ENCODE data around the gene PPP1R37. TPM values are rescaled to one million over a fixed set of nuclear protein-coding genes. Genes with fewer than 3 reads are reported as not detected.

Gene PPP1R37
- total and polyA plus RNA-seq, 4 donors = 1.8 to 10.4 (median 9.3) TPM

GRCh38 chr19:45049073-45049736 lies 43.8 kb upstream of the PPP1R37 start:
- Histone ChIP-seq H3K9ac (ENCODE audit: low read depth in 1 of 2, low read length in 2 of 2) (no peak overlapping the region), H3K27ac (ENCODE audit: low read depth in 1 of 2, low read length in 2 of 2) (peak overlapping the region; percentile 57 to 68), H3K4me1 (ENCODE audit: control insufficient read depth in 4 of 4, insufficient read depth in 4 of 4, low read length in 3 of 4) (peaks cover 16 to 64% (median 57%) of the 10 kb centered on the region in 4 donors), H3K9me3 (ENCODE audit: control insufficient read depth in 4 of 4, low read length in 3 of 4) (no peaks in the 10 kb centered on the region), H3K4me3 (ENCODE audit: low read depth in 1 of 3, low read length in 3 of 3) (no peak overlapping the region), H3K27me3 (ENCODE audit: control insufficient read depth in 4 of 4, insufficient read depth in 4 of 4, low read length in 3 of 4) (no peaks in the 10 kb centered on the region), H3K36me3 (ENCODE audit: control insufficient read depth in 4 of 4, insufficient read depth in 3 of 4, low read depth in 1 of 4, low read length in 3 of 4) (peaks cover 2 to 25% (median 14%) of the 10 kb centered on the region in 4 donors)
- DNase-seq (ENCODE audit: low spot score) = no peak
- TF ChIP-seq, protein P1, sequence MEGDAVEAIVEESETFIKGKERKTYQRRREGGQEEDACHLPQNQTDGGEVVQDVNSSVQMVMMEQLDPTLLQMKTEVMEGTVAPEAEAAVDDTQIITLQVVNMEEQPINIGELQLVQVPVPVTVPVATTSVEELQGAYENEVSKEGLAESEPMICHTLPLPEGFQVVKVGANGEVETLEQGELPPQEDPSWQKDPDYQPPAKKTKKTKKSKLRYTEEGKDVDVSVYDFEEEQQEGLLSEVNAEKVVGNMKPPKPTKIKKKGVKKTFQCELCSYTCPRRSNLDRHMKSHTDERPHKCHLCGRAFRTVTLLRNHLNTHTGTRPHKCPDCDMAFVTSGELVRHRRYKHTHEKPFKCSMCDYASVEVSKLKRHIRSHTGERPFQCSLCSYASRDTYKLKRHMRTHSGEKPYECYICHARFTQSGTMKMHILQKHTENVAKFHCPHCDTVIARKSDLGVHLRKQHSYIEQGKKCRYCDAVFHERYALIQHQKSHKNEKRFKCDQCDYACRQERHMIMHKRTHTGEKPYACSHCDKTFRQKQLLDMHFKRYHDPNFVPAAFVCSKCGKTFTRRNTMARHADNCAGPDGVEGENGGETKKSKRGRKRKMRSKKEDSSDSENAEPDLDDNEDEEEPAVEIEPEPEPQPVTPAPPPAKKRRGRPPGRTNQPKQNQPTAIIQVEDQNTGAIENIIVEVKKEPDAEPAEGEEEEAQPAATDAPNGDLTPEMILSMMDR (IDR thresholded peaks at IDR 0.05; ENCODE audit: low read depth, low read length, missing input control) = no peak
- TF ChIP-seq TAF1 (conservative IDR thresholded peaks at IDR 0.05) (no peak), EGR1 (IDR thresholded peaks at IDR 0.05; ENCODE audit: low read depth in 2 of 2) (no peak), HNF4G (IDR thresholded peaks at IDR 0.05) (peak; percentile 41), JUND (IDR thresholded peaks at IDR 0.05) (peak in 1 of 2 donors; percentile 57), REST (IDR thresholded peaks at IDR 0.05) (no peak), NR2F2 (IDR thresholded peaks at IDR 0.05) (peak; percentile 16), FOXA2 (IDR thresholded peaks at IDR 0.05) (peak; percentile 87), GABPA (IDR thresholded peaks at IDR 0.05 in 1 of 2, conservative IDR thresholded peaks at IDR 0.05 in 1 of 2) (peak in 1 of 2 donors; percentile 65), YY1 (IDR thresholded peaks at IDR 0.05) (peak; percentile 70), RAD21 (IDR thresholded peaks at IDR 0.05) (peak; percentile 24 to 56), FOXA1 (IDR thresholded peaks at IDR 0.05) (peak; percentile 73), HNF4A (conservative IDR thresholded peaks at IDR 0.05) (peak; percentile 80 to 89), SP1 (IDR thresholded peaks at IDR 0.05) (peak; percentile 78), RXRA (IDR thresholded peaks at IDR 0.05) (peak; percentile 93 to 95)
- TF ChIP-seq, protein P2, sequence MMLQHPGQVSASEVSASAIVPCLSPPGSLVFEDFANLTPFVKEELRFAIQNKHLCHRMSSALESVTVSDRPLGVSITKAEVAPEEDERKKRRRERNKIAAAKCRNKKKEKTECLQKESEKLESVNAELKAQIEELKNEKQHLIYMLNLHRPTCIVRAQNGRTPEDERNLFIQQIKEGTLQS (IDR thresholded peaks at IDR 0.05) = no peak
- TF ChIP-seq, protein P3, sequence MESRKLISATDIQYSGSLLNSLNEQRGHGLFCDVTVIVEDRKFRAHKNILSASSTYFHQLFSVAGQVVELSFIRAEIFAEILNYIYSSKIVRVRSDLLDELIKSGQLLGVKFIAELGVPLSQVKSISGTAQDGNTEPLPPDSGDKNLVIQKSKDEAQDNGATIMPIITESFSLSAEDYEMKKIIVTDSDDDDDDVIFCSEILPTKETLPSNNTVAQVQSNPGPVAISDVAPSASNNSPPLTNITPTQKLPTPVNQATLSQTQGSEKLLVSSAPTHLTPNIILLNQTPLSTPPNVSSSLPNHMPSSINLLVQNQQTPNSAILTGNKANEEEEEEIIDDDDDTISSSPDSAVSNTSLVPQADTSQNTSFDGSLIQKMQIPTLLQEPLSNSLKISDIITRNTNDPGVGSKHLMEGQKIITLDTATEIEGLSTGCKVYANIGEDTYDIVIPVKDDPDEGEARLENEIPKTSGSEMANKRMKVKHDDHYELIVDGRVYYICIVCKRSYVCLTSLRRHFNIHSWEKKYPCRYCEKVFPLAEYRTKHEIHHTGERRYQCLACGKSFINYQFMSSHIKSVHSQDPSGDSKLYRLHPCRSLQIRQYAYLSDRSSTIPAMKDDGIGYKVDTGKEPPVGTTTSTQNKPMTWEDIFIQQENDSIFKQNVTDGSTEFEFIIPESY (IDR thresholded peaks at IDR 0.05) = no peak
- TF ChIP-seq, protein P4, sequence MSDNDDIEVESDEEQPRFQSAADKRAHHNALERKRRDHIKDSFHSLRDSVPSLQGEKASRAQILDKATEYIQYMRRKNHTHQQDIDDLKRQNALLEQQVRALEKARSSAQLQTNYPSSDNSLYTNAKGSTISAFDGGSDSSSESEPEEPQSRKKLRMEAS (IDR thresholded peaks at IDR 0.05) = no peak
- 64% methylated on average over 8 of the region's 8 CpGs for WGBS
